ENCODE measurements around the gene WWP2.
A peak's percentile ranks its signal among the peaks of the same experiment; 100 is the strongest.
"Not testable (repeated sequence)": the region's sequence is repeated elsewhere in the genome, so short reads cannot be mapped to it uniquely, and the experiment has no call there.

The WWP2 gene

GRCh38 chr16:69761983-69762813 lies at the start of gene WWP2:
WWP2 (plus strand) TSS chr16:69762332; CDS start chr16:69787011, 24,679 bp downstream.
- DNase-seq = no peak

- DNase-seq = no peak
These were observed 49.1 kb upstream of the WWP2 start for GRCh38 chr16:69712914-69713581.

GRCh38 chr16:69717066-69717465 lies 45.1 kb upstream of the WWP2 start:
- no peak for DNase-seq

- no peak for DNase-seq
These were observed 43.9 kb upstream of the WWP2 start for GRCh38 chr16:69718111-69718764.

GRCh38 chr16:69720822-69721430 lies 41.2 kb upstream of the WWP2 start:
- no peak for DNase-seq

GRCh38 chr16:69721441-69721957 lies 40.6 kb upstream of the WWP2 start:
- no peak for DNase-seq

- DNase-seq = no peak
These were observed 37.7 kb upstream of the WWP2 start for GRCh38 chr16:69724414-69724873.

- DNase-seq = no peak
These were observed 37.1 kb upstream of the WWP2 start for GRCh38 chr16:69724981-69725479.

- no peak for DNase-seq
These were observed 36.4 kb upstream of the WWP2 start for GRCh38 chr16:69725480-69726312.

- peak; percentile 86 for DNase-seq
These were observed 35.6 kb upstream of the WWP2 start, which contains the start of gene NQO1 for GRCh38 chr16:69726313-69727060. NQO1 (minus strand) TSS chr16:69726560; CDS start chr16:69726439, 121 bp downstream.

GRCh38 chr16:69727916-69728270 lies 34.2 kb upstream of the WWP2 start:
- DNase-seq = no peak

- DNase-seq = not testable (repeated sequence)
These were observed 33.1 kb upstream of the WWP2 start for GRCh38 chr16:69729030-69729429.

- not testable (repeated sequence) for DNase-seq
These were observed 30.9 kb upstream of the WWP2 start for GRCh38 chr16:69731280-69731679.

- DNase-seq = no peak
These were observed 30.0 kb upstream of the WWP2 start for GRCh38 chr16:69732101-69732500.

GRCh38 chr16:69741519-69741918 lies 20.6 kb upstream of the WWP2 start:
- no peak for DNase-seq

- no peak for DNase-seq
These were observed 19.9 kb upstream of the WWP2 start for GRCh38 chr16:69741951-69742904.

- DNase-seq = no peak
These were observed 17.5 kb upstream of the WWP2 start for GRCh38 chr16:69744363-69745231.

- no peak for DNase-seq
These were observed 16.9 kb upstream of the WWP2 start for GRCh38 chr16:69745232-69745612.

GRCh38 chr16:69745959-69746358 lies 16.2 kb upstream of the WWP2 start:
- no peak for DNase-seq
